ENCODE data around the gene ZFX. TPM values are rescaled to one million over a fixed set of nuclear protein-coding genes. Genes with fewer than 3 reads are reported as not detected.

The ZFX gene
- total RNA-seq, 1 experiment from 2014 or later, result 66.8 TPM

GRCh38 chrX:24248042-24248441 lies 98.5 kb downstream of the ZFX start:
- no peak overlapping the region for H3K27ac Mint-ChIP-seq
- no peak overlapping the region for H2BK15ac ChIP-seq (ENCODE audit: low read depth, low read length)
- H3K23me2 ChIP-seq (ENCODE audit: insufficient read length, low read depth, low read length, poor library complexity, severe bottlenecking), result no peaks in the 10 kb centered on the region
- H4K5ac ChIP-seq (ENCODE audit: insufficient read length, low read depth, low read length), result no peak overlapping the region
- H3K14ac ChIP-seq (ENCODE audit: insufficient read depth, low read length), result no peak overlapping the region
- H3K27ac ChIP-seq (ENCODE audit: insufficient read length, low read depth, low read length), result no peak overlapping the region
- H3K9me3 Mint-ChIP-seq, result no peaks in the 10 kb centered on the region
- no peak overlapping the region for H3T11ph ChIP-seq (ENCODE audit: low read length)
- no peak overlapping the region for H3K4me2 ChIP-seq (ENCODE audit: insufficient read depth, insufficient read length, low read length)
- WGBS (ENCODE audit: extremely low coverage, insufficient read length, low lambda C conversion rate), result no CpG with 5 or more reads among the region's 4 CpGs
- H3K23ac ChIP-seq (ENCODE audit: insufficient read length, low read depth, low read length), result no peak overlapping the region
- no peak overlapping the region for H3K56ac ChIP-seq (ENCODE audit: insufficient read length, low read depth, low read length)
- no peak overlapping the region for H2AK5ac ChIP-seq (ENCODE audit: insufficient read length, low read length)
- no peak for DNase-seq
- no peak overlapping the region for H4K8ac ChIP-seq (replicated peaks; ENCODE audit: insufficient read length, low read depth, low read length)
- no peaks in the 10 kb centered on the region for H3K9me3 ChIP-seq (ENCODE audit: control insufficient read depth, low read depth, low read length)
- H3K18ac ChIP-seq (ENCODE audit: insufficient read length, low read depth, low read length), result no peak overlapping the region
- H2BK5ac ChIP-seq (ENCODE audit: insufficient read length, low read length), result no peak overlapping the region
- no peak overlapping the region for H2BK20ac ChIP-seq (ENCODE audit: low read depth, low read length, poor library complexity, severe bottlenecking)
- peaks cover 20 to 21% of the 10 kb centered on the region in 2 experiments for H3K4me1 Mint-ChIP-seq
- H3K27me3 ChIP-seq (ENCODE audit: insufficient read depth, low read length), result no peaks in the 10 kb centered on the region
- H3K4ac ChIP-seq (ENCODE audit: low read depth, low read length), result no peak overlapping the region
- H3K79me1 ChIP-seq (ENCODE audit: insufficient read depth, low read depth, low read length, poor library complexity, severe bottlenecking), result no peaks in the 10 kb centered on the region
- H2BK12ac ChIP-seq (ENCODE audit: insufficient read length, low read depth, low read length), result no peak overlapping the region
- no peaks in the 10 kb centered on the region for H4K20me1 ChIP-seq (ENCODE audit: control insufficient read depth, insufficient read depth, insufficient read length)
- no peak overlapping the region for H4K91ac ChIP-seq (ENCODE audit: insufficient read length, low read depth, low read length)
- no peaks in the 10 kb centered on the region for H3K4me1 ChIP-seq (ENCODE audit: insufficient read depth, low read length)
- no peaks in the 10 kb centered on the region for H3K79me2 ChIP-seq (ENCODE audit: insufficient read depth, low read length)
- H2BK120ac ChIP-seq (ENCODE audit: low read depth, low read length, poor library complexity, severe bottlenecking), result no peak overlapping the region
- no peak for TF ChIP-seq CTCF (conservative IDR thresholded peaks at IDR 0.05)
- H2AFZ ChIP-seq (ENCODE audit: low read length), result no peak overlapping the region
- no peaks in the 10 kb centered on the region for H3K27me3 Mint-ChIP-seq (ENCODE audit: low read depth)
- no peak overlapping the region for H3K9ac ChIP-seq (ENCODE audit: extremely low read depth, insufficient read length, low read length)
- no peak overlapping the region for H3K4me3 Mint-ChIP-seq
- no peaks in the 10 kb centered on the region for H3K36me3 Mint-ChIP-seq (ENCODE audit: insufficient read depth in 1 of 3, low read depth in 3 of 3)
